Endothelial cell of umbilical vein (primary cell): ENCODE results near the gene CCDC6. TPM values are rescaled to one million over a fixed set of nuclear protein-coding genes. Genes with fewer than 3 reads are reported as not detected.

Experiments
- BruUV-seq: library from RNA; stranded (reverse); fragments of 400-500 nt; replicated peaks from 2 replicates; lab custom pipeline; 2021; lab: Mats Ljungman, UMichigan
- CTCF ChIA-PET: fragments of 300-600, 350-600 bp; sonication (Branson Sonifier 250); formaldehyde crosslinking; loops from one replicate; lab custom pipeline; 2021; ENCODE audit warnings: antibody characterized with exemption, inconsistent platforms; lab: Charles Lee
- POLR2A ChIA-PET: fragments of 300-600, 350-600 bp; sonication (Branson Sonifier 250); formaldehyde crosslinking; loops from one replicate; lab custom pipeline; 2021; ENCODE audit warnings: antibody characterized with exemption, inconsistent platforms; lab: Charles Lee
- DNase-seq: peaks from one replicate; pipeline ENCODE4 v3.0.0-alpha.2; 2011; ENCODE audit warnings: low read depth, low spot score
- FAIRE-seq: peaks from 2 replicates; lab custom pipeline; 2011; peaks lifted over from hg19 to GRCh38; lab: Jason Lieb, UNC
- H2AFZ ChIP-seq: 2 replicates; pipeline ENCODE4 v1.6.0; 2012; ENCODE audit warnings: low read depth, low read length, control low read depth, inconsistent platforms
- H3K27ac ChIP-seq: 2 replicates; pipeline ENCODE4 v1.5.1; 2011; ENCODE audit warnings: low read depth, mild to moderate bottlenecking, control low read depth, low read length, moderate library complexity; ENCODE audit not compliant: insufficient read depth
- H3K27me3 ChIP-seq, 2 experiments: 2 replicates each; pipeline versions ENCODE4 v1.6.0 to v1.6.1; 2011; ENCODE audit warnings: low read length in 2 of 2, mixed read lengths in 1 of 2; ENCODE audit not compliant: control insufficient read depth in 2 of 2, insufficient read depth in 2 of 2
- H3K36me3 ChIP-seq, 2 experiments: 2 replicates in 1 of 2; 3 replicates in 1 of 2; pipeline ENCODE4 v1.5.1; 2011; ENCODE audit warnings: low read length in 2 of 2, mild to moderate bottlenecking in 1 of 2, moderate library complexity in 1 of 2; ENCODE audit not compliant: control insufficient read depth in 2 of 2, insufficient read depth in 2 of 2; ENCODE audit errors: extremely low read depth in 1 of 2
- H3K4me1 ChIP-seq: 3 replicates; pipeline ENCODE4 v1.5.1; 2011; ENCODE audit warnings: mild to moderate bottlenecking, low read length; ENCODE audit not compliant: control insufficient read depth, insufficient read depth; ENCODE audit errors: extremely low read depth
- H3K4me2 ChIP-seq: 2 replicates; pipeline ENCODE4 v1.6.1; 2011; ENCODE audit warnings: low read length, control low read depth, mixed read lengths; ENCODE audit not compliant: insufficient read depth
- H3K4me3 ChIP-seq, 3 experiments: fragments of 200-600 bp in 1 of 3; sonication (generic), shearing (Covaris generic) in 1 of 3; replicated peaks in 1 of 3; 2 replicates each; pipeline ENCODE4 v1.5.1; 2011 to 2016; ENCODE audit warnings: control low read depth in 3 of 3, low read length in 3 of 3, mild to moderate bottlenecking in 2 of 3, inconsistent platforms in 1 of 3, low read depth in 1 of 3, moderate library complexity in 1 of 3; ENCODE audit not compliant: insufficient read depth in 1 of 3
- H3K79me2 ChIP-seq: 2 replicates; pipeline ENCODE4 v1.6.0; 2012; ENCODE audit warnings: low read length, inconsistent platforms; ENCODE audit not compliant: control insufficient read depth, insufficient read depth
- H3K9ac ChIP-seq: replicated peaks from 2 replicates; pipeline ENCODE3; 2011; ENCODE audit warnings: low read length, control low read depth; ENCODE audit not compliant: insufficient read depth; ENCODE audit errors: extremely low read depth
- H3K9me1 ChIP-seq: replicated peaks from 3 replicates; pipeline ENCODE4 v1.6.0; 2011; ENCODE audit warnings: mild to moderate bottlenecking, low read length; ENCODE audit not compliant: control insufficient read depth, insufficient read depth; ENCODE audit errors: extremely low read depth
- H3K9me3 ChIP-seq: replicated peaks from 2 replicates; pipeline ENCODE4 v1.5.1; 2012; ENCODE audit warnings: low read length, inconsistent platforms; ENCODE audit not compliant: control insufficient read depth, insufficient read depth
- H4K20me1 ChIP-seq: replicated peaks from 2 replicates; pipeline ENCODE3; 2011; ENCODE audit warnings: mild to moderate bottlenecking, low read length; ENCODE audit not compliant: control insufficient read depth, insufficient read depth; ENCODE audit errors: extremely low read depth
- EZH2 ChIP-seq: IDR thresholded peaks from 2 replicates; pipeline ENCODE4 v1.6.1; 2012; ENCODE audit warnings: borderline replicate concordance, low read depth, mild to moderate bottlenecking, moderate library complexity, low read length, inconsistent platforms; ENCODE audit not compliant: severe bottlenecking
- FOS ChIP-seq: IDR thresholded peaks from 2 replicates; pipeline ENCODE4 v1.6.1; 2011; ENCODE audit warnings: mild to moderate bottlenecking, low read length, moderate library complexity, borderline replicate concordance; ENCODE audit not compliant: insufficient read depth
- GATA2 ChIP-seq: IDR thresholded peaks from 2 replicates; pipeline ENCODE4 v1.7.0; 2011; ENCODE audit warnings: low read depth, mild to moderate bottlenecking, moderate library complexity, mixed read lengths, low read length; ENCODE audit not compliant: insufficient read length, insufficient read depth
- JUN ChIP-seq: IDR thresholded peaks from 2 replicates; pipeline ENCODE4 v1.6.1; 2011; ENCODE audit warnings: borderline replicate concordance, low read depth; ENCODE audit not compliant: insufficient read length, insufficient read depth
- MYC ChIP-seq: IDR thresholded peaks from one replicate; pipeline ENCODE4 v1.6.1; 2011; ENCODE audit warnings: mild to moderate bottlenecking, low read depth, low read length
- POLR2A ChIP-seq: IDR thresholded peaks from 2 replicates; pipeline ENCODE4 v1.6.1; 2012; ENCODE audit warnings: low read depth, mild to moderate bottlenecking, control low read depth, low read length
- POLR2AphosphoS5 ChIP-seq: IDR thresholded peaks from 2 replicates; pipeline ENCODE4 v1.6.1; 2012; ENCODE audit warnings: low read depth, mild to moderate bottlenecking, control low read depth, low read length, moderate library complexity; ENCODE audit not compliant: insufficient read depth
- dilution Hi-C: fragments of 300-500 bp; cut with MboI; formaldehyde crosslinking; loops from one replicate; pipeline ENCODE4 v1.15.0; 2019; ENCODE audit warnings: low sequenced_read_pairs; ENCODE audit not compliant: extremely low pct_ligation_motif_present
- intact Hi-C: fragments of 100-400 bp; cut with micrococcal nuclease; formaldehyde crosslinking; loops from one replicate; pipeline ENCODE4 v1.10.0; 2022
- polyA plus RNA-seq, 4 experiments: library from polyadenylated mRNA; depleted of rRNA in 3 of 4; stranded (reverse) in 3 of 4; unstranded in 1 of 4; fragments of >200 nt; gene quantifications; 2 replicates each; pipeline versions ENCODE4 v1.2.1 to v1.2.3, GENCODE V29; 2011 to 2012; ENCODE audit warnings: missing spikeins in 1 of 4
- total RNA-seq: library from RNA; stranded (reverse); gene quantifications from 2 replicates; pipeline ENCODE4 v1.2.3, GENCODE V29; 2021
- TF ChIP-seq, protein P1 (sequence below): IDR thresholded peaks from 2 replicates; pipeline ENCODE4 v1.6.1; 2011; ENCODE audit not compliant: insufficient read depth, insufficient read length
- TF ChIP-seq, protein P2 (sequence below), 2 donors: IDR thresholded peaks; 1 replicate in 1 of 2; 2 replicates in 1 of 2; pipeline ENCODE4 v1.5.1; 2011; ENCODE audit warnings: low read length in 2 of 2, mild to moderate bottlenecking in 2 of 2, moderate library complexity in 2 of 2, control low read depth in 1 of 2, inconsistent platforms in 1 of 2, low read depth in 1 of 2; ENCODE audit not compliant: insufficient read depth in 1 of 2; ENCODE audit errors: extremely low read depth in 1 of 2

Gene CCDC6
- total and polyA plus RNA-seq, 2 donors (not counting 3 experiments of a cell fraction or from before 2014, with no cell fraction given), result 16.8 to 36.8 TPM

DNA sequence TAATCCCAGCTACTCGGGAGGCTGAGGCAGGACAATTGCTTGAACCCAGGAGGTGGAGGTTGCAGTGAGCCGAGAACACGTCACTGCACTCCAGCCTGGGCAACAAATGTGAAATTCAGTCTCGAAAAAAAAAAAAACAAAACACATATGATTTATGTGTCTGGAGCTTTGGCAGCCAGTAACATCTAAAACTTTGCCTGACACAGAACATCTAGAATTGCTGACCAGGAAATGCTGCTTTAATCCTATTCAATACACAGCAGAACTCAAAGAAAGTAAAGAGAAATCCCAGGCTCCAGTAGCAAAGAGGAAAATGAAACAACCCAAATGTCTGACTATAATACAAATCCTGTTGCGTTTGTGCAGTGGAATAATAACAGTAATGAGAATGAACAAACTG, 4.5 kb upstream of the CCDC6 start:
- no peak overlapping the region for H3K9ac ChIP-seq
- FAIRE-seq, result no peak
- dilution Hi-C loops, result no loop called here
- H4K20me1 ChIP-seq, result no peaks in the 10 kb centered on the region
- POLR2A ChIA-PET, result no interaction called here
- H3K9me3 ChIP-seq, result no peaks in the 10 kb centered on the region
- H3K36me3 ChIP-seq, result no peaks in the 10 kb centered on the region
- CTCF ChIA-PET, result interaction anchor here (0.6 kb wide), 1 partner anchor 282 kb away, joined by 3 read pairs; no protein-coding TSS in a partner anchor
- H3K4me2 ChIP-seq, result no peak overlapping the region
- TF ChIP-seq, protein P1, sequence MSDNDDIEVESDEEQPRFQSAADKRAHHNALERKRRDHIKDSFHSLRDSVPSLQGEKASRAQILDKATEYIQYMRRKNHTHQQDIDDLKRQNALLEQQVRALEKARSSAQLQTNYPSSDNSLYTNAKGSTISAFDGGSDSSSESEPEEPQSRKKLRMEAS, result no peak
- TF ChIP-seq MYC (no peak), EZH2 (no peak), FOS (no peak), GATA2 (no peak), JUN (no peak), POLR2A (no peak), POLR2AphosphoS5 (no peak)
- TF ChIP-seq, protein P2, sequence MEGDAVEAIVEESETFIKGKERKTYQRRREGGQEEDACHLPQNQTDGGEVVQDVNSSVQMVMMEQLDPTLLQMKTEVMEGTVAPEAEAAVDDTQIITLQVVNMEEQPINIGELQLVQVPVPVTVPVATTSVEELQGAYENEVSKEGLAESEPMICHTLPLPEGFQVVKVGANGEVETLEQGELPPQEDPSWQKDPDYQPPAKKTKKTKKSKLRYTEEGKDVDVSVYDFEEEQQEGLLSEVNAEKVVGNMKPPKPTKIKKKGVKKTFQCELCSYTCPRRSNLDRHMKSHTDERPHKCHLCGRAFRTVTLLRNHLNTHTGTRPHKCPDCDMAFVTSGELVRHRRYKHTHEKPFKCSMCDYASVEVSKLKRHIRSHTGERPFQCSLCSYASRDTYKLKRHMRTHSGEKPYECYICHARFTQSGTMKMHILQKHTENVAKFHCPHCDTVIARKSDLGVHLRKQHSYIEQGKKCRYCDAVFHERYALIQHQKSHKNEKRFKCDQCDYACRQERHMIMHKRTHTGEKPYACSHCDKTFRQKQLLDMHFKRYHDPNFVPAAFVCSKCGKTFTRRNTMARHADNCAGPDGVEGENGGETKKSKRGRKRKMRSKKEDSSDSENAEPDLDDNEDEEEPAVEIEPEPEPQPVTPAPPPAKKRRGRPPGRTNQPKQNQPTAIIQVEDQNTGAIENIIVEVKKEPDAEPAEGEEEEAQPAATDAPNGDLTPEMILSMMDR (IDR thresholded peaks at IDR 0.05; ENCODE audit: extremely low read depth in 1 of 2, insufficient read depth in 1 of 2, low read depth in 1 of 2, low read length in 2 of 2), result no peak
- H3K79me2 ChIP-seq, result peaks cover 2% of the 10 kb centered on the region
- no peak overlapping the region for H3K27ac ChIP-seq
- H3K4me1 ChIP-seq, result peaks cover 23% of the 10 kb centered on the region
- BruUV-seq, result no TSS peak
- intact Hi-C loops, result no loop called here
- H3K4me3 ChIP-seq, result no peak overlapping the region
- H3K27me3 ChIP-seq, result peaks cover 0 to 2% of the 10 kb centered on the region in 2 experiments
- no peak overlapping the region for H2AFZ ChIP-seq
- H3K9me1 ChIP-seq, result no peaks in the 10 kb centered on the region
- DNase-seq, result no peak
